Epidermal melanocyte (primary cell): ENCODE data around the gene IHH.

ENCODE experiments used
- DNase-seq: peaks from one replicate; pipeline ENCODE4 v3.0.0; 2011; ENCODE audit warnings: low spot score; ENCODE audit not compliant: insufficient read length

The IHH gene

DNA sequence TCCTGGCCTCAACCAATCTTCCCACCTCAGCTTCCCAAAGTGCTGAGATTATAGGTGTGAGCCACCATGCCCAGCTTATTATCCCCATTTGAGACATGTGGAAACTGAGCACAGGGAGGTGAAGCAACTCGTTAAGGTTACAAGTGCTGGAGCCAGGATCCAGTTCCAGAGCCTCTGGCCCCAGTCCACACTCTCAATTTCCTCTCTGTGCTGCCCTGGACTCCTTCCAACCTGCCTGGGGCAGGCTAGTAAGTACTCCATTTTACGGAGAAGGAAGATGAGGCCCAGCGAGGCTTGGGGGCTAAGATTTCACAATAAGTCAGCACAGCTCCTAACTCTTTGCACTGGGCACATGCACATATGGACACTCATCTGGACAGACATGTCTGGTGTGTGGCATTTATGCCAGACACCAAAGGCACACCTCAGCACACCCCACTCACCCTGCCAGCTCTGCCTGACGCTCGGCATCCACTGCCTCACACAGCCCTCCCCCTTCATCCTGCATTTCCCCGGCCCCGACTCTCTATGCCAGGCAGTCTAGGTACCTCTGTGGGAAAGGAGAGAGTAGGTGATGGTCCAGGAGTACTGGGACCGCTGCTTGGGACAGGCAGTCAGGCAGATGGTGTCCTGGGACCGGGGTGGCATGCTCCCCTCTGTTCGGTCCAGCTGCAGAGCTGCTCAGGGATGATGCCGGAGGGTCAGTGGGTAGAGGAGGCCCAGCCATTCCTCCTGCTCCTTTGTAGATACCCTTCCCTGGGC is 39.9 kb downstream of the IHH start:
- DNase-seq = no peak

DNA sequence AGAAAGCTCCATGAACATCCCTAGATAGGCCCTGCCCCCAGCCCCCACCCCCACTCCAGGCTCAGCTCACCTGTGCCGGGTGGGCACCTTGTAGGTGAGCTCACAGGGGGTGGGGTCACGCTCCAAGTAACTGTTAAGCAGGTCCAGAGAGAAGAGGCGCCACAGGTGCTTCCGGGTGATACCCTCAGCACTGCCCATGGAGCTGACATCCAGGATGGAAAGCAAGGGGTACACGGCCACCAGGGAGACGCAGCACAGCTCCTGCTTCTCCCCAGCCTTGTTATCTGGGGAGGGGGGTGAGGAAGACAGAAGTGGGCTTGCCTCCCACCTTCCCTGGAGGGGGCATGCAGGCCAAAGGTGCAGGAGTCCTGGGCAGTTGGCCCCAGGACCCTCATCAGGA is 41.3 kb downstream of the IHH start:
- no peak for DNase-seq

DNA sequence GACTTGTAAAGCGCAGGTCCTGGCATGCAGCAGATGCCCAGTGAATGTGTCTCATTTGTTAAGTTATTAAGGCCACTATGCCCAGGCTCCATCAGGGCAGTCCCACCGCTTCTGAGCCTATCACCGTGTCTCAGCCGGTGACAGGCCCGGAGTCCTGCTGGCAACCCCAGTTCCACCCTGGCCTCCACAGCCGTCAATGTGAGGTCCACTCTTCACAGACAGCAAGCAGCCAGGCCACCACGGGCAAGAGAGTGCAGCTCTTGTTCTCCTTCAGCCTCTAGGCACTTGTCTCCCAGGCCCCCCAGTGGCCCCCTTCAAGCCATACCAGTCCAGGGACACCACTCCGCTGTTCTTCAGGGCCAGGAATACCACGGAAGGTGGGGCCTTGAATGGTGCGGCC is 42.0 kb downstream of the IHH start:
- no peak for DNase-seq

DNA sequence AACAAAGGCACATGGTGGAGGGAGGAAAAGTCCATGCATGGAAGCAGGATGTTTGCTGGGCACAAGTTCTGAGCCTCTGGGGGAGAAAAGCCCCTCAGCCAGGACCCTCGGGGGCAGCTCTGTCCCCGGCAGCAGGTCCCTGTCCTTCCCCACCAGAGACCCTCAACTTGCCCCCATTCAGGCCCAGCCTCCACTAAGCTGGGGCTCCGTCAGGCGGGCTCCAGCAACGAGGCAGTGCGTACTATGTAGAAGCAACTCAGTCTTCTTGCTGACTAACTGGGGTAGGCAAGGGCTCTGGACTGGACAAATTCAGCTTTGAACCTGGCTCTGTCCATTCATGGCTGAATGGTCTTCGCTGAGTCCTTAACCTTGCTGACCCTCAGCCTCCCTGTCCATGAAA is 42.4 kb downstream of the IHH start:
- DNase-seq = no peak

DNA sequence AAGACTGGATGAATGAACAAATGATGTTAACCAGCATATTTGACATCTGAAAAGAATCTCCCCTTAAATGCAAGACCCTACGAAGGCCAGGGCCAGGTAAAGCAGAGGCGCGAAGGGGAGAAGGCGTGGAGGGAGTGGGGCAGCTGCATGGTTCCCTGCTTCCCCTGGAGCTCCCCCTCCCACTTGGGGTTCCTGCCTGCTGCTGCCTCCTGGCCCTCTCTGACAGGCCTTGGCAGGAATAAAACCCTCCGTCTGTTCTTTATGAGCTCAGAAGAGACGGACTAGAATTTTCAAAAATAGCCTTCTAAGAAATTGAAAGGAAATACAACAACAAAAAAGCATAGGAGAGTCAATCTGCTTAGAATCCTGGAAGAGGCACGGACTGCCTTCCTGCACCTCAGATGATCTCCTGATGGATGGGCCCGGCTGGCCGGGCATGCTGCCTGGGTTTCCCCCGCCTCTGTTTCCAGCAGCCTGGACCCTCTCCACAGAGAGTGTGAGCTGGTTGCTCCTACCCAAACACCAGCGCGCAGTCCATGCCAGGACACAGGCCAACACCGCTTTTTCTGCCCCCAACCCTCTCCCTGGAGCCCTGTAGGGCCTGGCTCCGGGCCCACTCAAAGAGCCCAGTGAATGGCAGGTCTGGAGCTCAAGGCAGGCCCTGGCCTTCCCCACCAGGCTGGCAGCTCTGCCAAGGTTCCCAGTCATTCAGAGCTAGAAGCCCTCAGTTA is 43.4 kb downstream of the IHH start:
- DNase-seq = no peak

DNA sequence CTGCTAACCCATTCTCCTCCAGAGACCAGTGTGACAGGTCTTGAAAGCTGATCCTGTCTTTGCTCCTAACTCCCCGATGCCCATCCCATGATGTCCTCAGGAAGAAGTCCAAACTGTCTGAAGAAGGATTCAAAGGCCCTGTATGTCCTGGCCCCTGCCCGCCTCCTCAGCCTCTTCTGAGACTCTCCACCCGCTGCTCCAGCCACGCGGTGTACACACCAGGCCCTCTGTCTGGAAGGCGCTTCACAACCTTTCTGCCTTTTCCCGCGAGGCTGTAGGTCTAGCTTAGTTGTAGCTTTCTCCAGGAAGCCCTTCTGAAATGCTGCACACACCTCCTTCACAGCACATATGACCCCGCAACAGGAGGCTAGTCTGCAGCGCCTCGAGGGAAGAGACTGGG is 44.0 kb downstream of the IHH start:
- no peak for DNase-seq

DNA sequence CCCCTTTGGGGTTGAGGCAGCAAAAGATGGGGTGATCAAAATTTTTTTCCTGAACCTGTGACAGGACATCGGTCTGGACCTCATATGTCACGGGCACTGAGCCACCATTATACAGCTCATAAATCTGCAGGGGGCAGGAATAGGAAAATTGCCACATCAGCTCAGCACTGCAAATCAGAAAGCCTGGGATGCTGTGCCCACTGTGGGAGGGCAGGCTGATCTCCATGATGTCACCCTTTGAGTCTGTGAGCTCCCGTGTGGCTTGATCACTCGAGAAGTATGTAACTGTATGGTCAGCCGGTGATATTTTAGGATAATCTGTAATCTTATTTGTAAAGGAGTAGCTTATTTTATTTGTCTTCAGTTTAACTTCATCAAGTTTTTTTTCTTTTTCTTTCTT is 49.8 kb downstream of the IHH start:
- DNase-seq = no peak

DNA sequence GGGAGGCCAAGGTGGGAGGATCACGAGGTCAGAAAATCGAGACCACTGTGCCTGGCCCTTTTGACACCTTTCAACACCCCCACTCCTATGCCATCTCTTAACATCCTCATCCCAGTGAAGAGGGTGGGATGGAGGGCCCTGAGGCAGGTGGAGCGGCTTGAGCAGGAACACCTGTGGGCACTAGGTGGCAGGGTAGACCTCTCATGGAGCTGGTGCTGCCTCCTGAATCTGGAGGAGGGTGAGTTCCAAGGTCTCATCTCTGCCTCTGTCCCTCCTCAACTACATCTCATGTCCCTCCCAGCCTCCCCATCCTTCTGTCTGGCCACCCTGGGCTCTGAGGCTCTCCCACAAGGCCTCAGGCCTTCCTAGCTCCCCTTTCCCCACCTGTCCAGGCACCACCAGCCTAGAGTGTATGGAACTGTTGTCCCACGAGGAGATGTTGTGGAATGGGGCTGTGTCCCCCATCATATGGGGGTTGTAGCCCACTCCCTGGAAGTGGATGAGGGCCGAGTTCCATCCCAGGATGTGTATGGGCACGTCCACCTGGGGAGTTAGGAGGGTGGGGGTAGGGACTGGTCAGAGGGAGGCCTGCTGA is 50.5 kb downstream of the IHH start:
- no peak for DNase-seq

DNA sequence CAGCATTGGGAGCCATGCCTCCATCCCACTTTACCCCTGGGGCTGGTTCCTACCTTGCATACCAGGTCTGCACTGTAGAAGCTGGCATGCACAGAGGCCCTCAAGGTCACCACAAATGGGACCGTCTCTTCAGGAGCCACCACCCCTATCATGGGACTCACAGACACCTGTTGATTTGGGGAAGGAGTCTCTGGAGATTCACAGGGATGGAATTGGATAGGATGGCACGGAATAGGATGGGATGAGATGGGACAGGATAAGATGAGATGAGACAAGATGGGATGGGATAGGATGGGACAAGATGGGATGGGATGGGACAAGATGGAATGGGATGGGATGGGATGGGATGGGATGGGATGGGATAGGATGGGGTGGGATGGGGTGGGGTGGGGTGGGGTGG is 51.4 kb downstream of the IHH start:
- no peak for DNase-seq
